GM13977 (cell line): ENCODE results near the gene MAGEC2.

Experiments used
- DNase-seq: peaks from one replicate; pipeline ENCODE4 v3.0.0; 2012; ENCODE audit warnings: low spot score
- CTCF ChIP-seq: IDR thresholded peaks from 2 replicates; pipeline ENCODE4 v1.5.1; 2012; ENCODE audit warnings: mild to moderate bottlenecking, control low read depth; ENCODE audit not compliant: insufficient read depth; ENCODE audit errors: extremely low read depth, missing control alignments
- in situ Hi-C: fragments of 300-500 bp; cut with MboI; formaldehyde crosslinking; loops from one replicate; pipeline ENCODE4 v1.12.0; 2022; ENCODE audit warnings: low sequenced_read_pairs, low pct_unique_long_range_greater_than_20kb, mixed read lengths, inconsistent platforms; ENCODE audit not compliant: unreplicated experiment

Gene MAGEC2

GRCh38 chrX:142238536-142238935, 33.4 kb upstream of the MAGEC2 start:
- in situ Hi-C loops: no loop called here
- DNase-seq: no peak
- no peak for TF ChIP-seq CTCF

GRCh38 chrX:142233400-142233799, 28.3 kb upstream of the MAGEC2 start:
- no peak for TF ChIP-seq CTCF
- in situ Hi-C loops: no loop called here
- no peak for DNase-seq

- no peak for TF ChIP-seq CTCF
- in situ Hi-C loops: no loop called here
- no peak for DNase-seq
Measured at GRCh38 chrX:142214081-142214480, 9.0 kb upstream of the MAGEC2 start.

- in situ Hi-C loops: no loop called here
- no peak for TF ChIP-seq CTCF
Measured at GRCh38 chrX:142201113-142201512, 4.0 kb downstream of the MAGEC2 start.

GRCh38 chrX:142186103-142186502, 19.0 kb downstream of the MAGEC2 start:
- no peak for DNase-seq
- no peak for TF ChIP-seq CTCF
- in situ Hi-C loops: no loop called here

More at GRCh38 chrX:142201113-142201512, 4.0 kb downstream of the MAGEC2 start:
- no peak for DNase-seq

- DNase-seq: no peak
- in situ Hi-C loops: no loop called here
- TF ChIP-seq CTCF: no peak
Measured at GRCh38 chrX:142184756-142185602, 20.1 kb downstream of the MAGEC2 start.
